Gastrocnemius medialis (tissue), 4 donors: Measurements from ENCODE around the gene SPINK8. TPM values are rescaled to one million over a fixed set of nuclear protein-coding genes. Genes with fewer than 3 reads are reported as not detected.

Experiments
- ATAC-seq, 2 donors: fragments of 150-250 bp; one replicate each; pipeline ENCODE4 v1.9.1; 2016
- DNase-seq, 2 donors: peaks; one replicate each; pipeline ENCODE4 v3.0.0-alpha.2; 2019
- H3K27ac ChIP-seq, 4 donors: fragments of 200-600 bp; sonication (generic); 1 replicate in 1 of 4; 2 replicates in 3 of 4; pipeline ENCODE4 v1.5.1; 2016 to 2018; ENCODE audit warnings: mild to moderate bottlenecking in 2 of 4, moderate library complexity in 1 of 4
- H3K27me3 ChIP-seq, 3 donors: fragments of 200-600 bp; sonication (generic) in 2 of 3; 1 replicate in 1 of 3; 2 replicates in 2 of 3; pipeline versions ENCODE4 v1.5.1 to v1.6.0; 2016 to 2019; ENCODE audit warnings: mild to moderate bottlenecking in 1 of 3, moderate library complexity in 1 of 3
- H3K36me3 ChIP-seq, 2 donors: fragments of 200-600 bp; sonication (generic) in 1 of 2; one replicate each; pipeline ENCODE4 v1.5.1; 2017 to 2018
- H3K4me1 ChIP-seq, 2 donors: fragments of 200-600 bp; sonication (generic) in 1 of 2; one replicate each; pipeline ENCODE4 v1.5.1; 2016 to 2017; ENCODE audit warnings: mild to moderate bottlenecking in 2 of 2
- H3K4me3 ChIP-seq, 4 donors: fragments of 200-600 bp; sonication (generic) in 3 of 4; 1 replicate in 1 of 4; 2 replicates in 3 of 4; pipeline ENCODE4 v1.5.1; 2016 to 2019; ENCODE audit warnings: mild to moderate bottlenecking in 2 of 4
- H3K9me3 ChIP-seq, 3 donors: fragments of 200-600 bp; sonication (generic) in 2 of 3; 1 replicate in 1 of 3; 2 replicates in 2 of 3; pipeline ENCODE4 v1.5.1; 2016 to 2019
- POLR2A ChIP-seq, 2 donors: fragments of 450-650 bp; IDR thresholded peaks; one replicate each; pipeline ENCODE4 v1.6.1; 2017; ENCODE audit warnings: antibody characterized with exemption in 2 of 2, mild to moderate bottlenecking in 2 of 2, moderate library complexity in 2 of 2
- in situ Hi-C, 4 donors: fragments of 200-750 bp; cut with MboI; loops; one replicate each; pipeline versions ENCODE4 v1.15.0 to v1.8.0; 2017; ENCODE audit warnings: low sequenced_read_pairs in 4 of 4
- intact Hi-C: fragments of 100-400 bp; cut with DNase I; formaldehyde crosslinking; loops from one replicate; pipeline ENCODE4 v1.15.1; 2023; ENCODE audit warnings: low total_unique reads
- microRNA counts, 2 donors: library from miRNA; unstranded; fragments of <30 nt; microRNA quantifications; one replicate each; lab custom pipeline; 2016
- microRNA-seq, 2 donors: library from miRNA; unstranded; fragments of <30 nt; microRNA quantifications; one replicate each; pipeline ENCODE4, GENCODE V29; 2016; ENCODE audit warnings: borderline replicate concordance in 2 of 2
- total RNA-seq, 4 donors: library from RNA; depleted of rRNA; stranded (reverse); fragments of >200 nt; gene quantifications; one replicate each; pipeline versions ENCODE4 v1.1.0 to v1.2.3, GENCODE V29; 2016
- TF ChIP-seq, protein P1 (sequence below), 5 experiments: fragments of 450-650 bp in 3 of 5; fragments of 200-600 bp in 2 of 5; sonication (generic) in 2 of 5; IDR thresholded peaks in 4 of 5; conservative IDR thresholded peaks in 1 of 5; 1 replicate in 4 of 5; 2 replicates in 1 of 5; pipeline ENCODE4 v1.5.1; 2016 to 2019; ENCODE audit warnings: antibody characterized with exemption in 5 of 5, mild to moderate bottlenecking in 3 of 5, moderate library complexity in 3 of 5

The SPINK8 gene
- total RNA-seq, 4 donors from 2014 or later, result not detected

- intact Hi-C loops, result no loop called here
- H3K9me3 ChIP-seq, result no peaks in the 10 kb centered on the region
- no peak for ATAC-seq
- H3K4me3 ChIP-seq, result no peak overlapping the region
- no peaks in the 10 kb centered on the region for H3K27me3 ChIP-seq
- H3K36me3 ChIP-seq, result peaks cover 0 to 34% of the 10 kb centered on the region in 2 donors
- no peaks in the 10 kb centered on the region for H3K4me1 ChIP-seq
- in situ Hi-C loops, result no loop called here
- no peak overlapping the region for H3K27ac ChIP-seq
- no peak for DNase-seq
- no peak for TF ChIP-seq POLR2A (IDR thresholded peaks at IDR 0.05)
- TF ChIP-seq, protein P1, sequence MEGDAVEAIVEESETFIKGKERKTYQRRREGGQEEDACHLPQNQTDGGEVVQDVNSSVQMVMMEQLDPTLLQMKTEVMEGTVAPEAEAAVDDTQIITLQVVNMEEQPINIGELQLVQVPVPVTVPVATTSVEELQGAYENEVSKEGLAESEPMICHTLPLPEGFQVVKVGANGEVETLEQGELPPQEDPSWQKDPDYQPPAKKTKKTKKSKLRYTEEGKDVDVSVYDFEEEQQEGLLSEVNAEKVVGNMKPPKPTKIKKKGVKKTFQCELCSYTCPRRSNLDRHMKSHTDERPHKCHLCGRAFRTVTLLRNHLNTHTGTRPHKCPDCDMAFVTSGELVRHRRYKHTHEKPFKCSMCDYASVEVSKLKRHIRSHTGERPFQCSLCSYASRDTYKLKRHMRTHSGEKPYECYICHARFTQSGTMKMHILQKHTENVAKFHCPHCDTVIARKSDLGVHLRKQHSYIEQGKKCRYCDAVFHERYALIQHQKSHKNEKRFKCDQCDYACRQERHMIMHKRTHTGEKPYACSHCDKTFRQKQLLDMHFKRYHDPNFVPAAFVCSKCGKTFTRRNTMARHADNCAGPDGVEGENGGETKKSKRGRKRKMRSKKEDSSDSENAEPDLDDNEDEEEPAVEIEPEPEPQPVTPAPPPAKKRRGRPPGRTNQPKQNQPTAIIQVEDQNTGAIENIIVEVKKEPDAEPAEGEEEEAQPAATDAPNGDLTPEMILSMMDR (IDR thresholded peaks at IDR 0.05 in 4 of 5, conservative IDR thresholded peaks at IDR 0.05 in 1 of 5), result no peak
Measured at GRCh38 chr3:48267782-48268181, 65.7 kb downstream of the SPINK8 start.

DNA sequence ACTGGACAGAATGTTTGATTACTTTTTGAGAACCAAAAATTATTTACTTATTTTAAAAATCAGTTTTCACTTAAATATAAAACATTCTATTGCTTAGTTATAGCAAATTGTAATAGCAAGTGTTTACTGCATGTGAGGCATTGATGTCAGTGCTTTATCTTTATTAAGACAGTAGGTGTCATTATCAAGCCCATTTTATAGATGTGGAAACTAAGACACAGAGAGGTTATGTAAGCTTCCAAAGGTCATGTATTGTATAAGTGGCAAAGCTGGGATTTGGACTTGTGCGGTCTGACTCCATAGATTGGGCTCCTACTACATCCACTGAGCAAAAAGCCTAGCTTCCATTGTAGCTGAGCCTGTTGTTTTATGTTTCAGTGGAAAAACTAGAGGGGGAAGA lies 74.9 kb downstream of the SPINK8 start:
- TF ChIP-seq, protein P1 (IDR thresholded peaks at IDR 0.05 in 4 of 5, conservative IDR thresholded peaks at IDR 0.05 in 1 of 5), result no peak
- no peak for TF ChIP-seq POLR2A (IDR thresholded peaks at IDR 0.05)
- no peak for ATAC-seq
- in situ Hi-C loops, result no loop called here
- intact Hi-C loops, result no loop called here
- no peaks in the 10 kb centered on the region for H3K27me3 ChIP-seq
- H3K4me1 ChIP-seq, result no peaks in the 10 kb centered on the region
- no peak for DNase-seq
- peaks cover 0 to 27% of the 10 kb centered on the region in 2 donors for H3K36me3 ChIP-seq
- no peaks in the 10 kb centered on the region for H3K9me3 ChIP-seq
- H3K27ac ChIP-seq, result no peak overlapping the region
- no peak overlapping the region for H3K4me3 ChIP-seq

MicroRNAs within 50 kb of the gene (microRNA counts, 767-probe panel; counts per million panel counts)
- microRNA hsa-miR-2115-5p (lab: Ali Mortazavi, UCI), result 356 to 448 counts per million in 2 donors

Small RNA genes lying within 50 kb of the gene (microRNA-seq; reads per million reads assigned to microRNA genes)
- 0 reads per million in 2 donors for gene MIR2115

Other genes with a start within 250 kb of the SPINK8 start
- gene CDC25A, start 145.2 kb downstream of the SPINK8 start, total RNA-seq, result 1 to 10 TPM in 1 of 4 donors, under 1 TPM in 1, not detected in 2; 0.73 to 2.3 TPM
- not detected for gene CAMP, start 110.2 kb downstream of the SPINK8 start, total RNA-seq
- gene ZNF589, start 92.6 kb downstream of the SPINK8 start, total RNA-seq, result 1 to 10 TPM; 1.1 to 9.6 (median 3.0) TPM
- gene NME6, start 32.3 kb downstream of the SPINK8 start, total RNA-seq, result 10 to 100 TPM; 19.9 to 26.8 (median 23.3) TPM
- gene FBXW12, start 38.6 kb upstream of the SPINK8 start, total RNA-seq, result not detected
- 1 to 10 TPM; 2.8 to 7.2 (median 3.5) TPM for gene PLXNB1, start 96.4 kb upstream of the SPINK8 start, total RNA-seq
- gene CCDC51, start 106.5 kb upstream of the SPINK8 start, total RNA-seq, result 10 to 100 TPM in 2 of 4 donors, 1 to 10 TPM in 2; 4.9 to 12.2 (median 9.9) TPM
- 100 to 1,000 TPM; 202 to 353 (median 294) TPM for gene TMA7, start 106.6 kb upstream of the SPINK8 start, total RNA-seq
- gene ATRIP, start 113.1 kb upstream of the SPINK8 start, total RNA-seq, result 1 to 10 TPM; 4.8 to 7.2 (median 7.0) TPM
- gene SHISA5, start 170.5 kb upstream of the SPINK8 start, total RNA-seq, result 10 to 100 TPM; 17.0 to 31.6 (median 23.4) TPM
- 1 to 10 TPM in 3 of 4 donors, under 1 TPM in 1; 0.87 to 2.6 (median 1.7) TPM for gene PFKFB4, start 223.1 kb upstream of the SPINK8 start, total RNA-seq
- not detected for gene UCN2, start 230.1 kb upstream of the SPINK8 start, total RNA-seq